GM19372 (cell line): ENCODE data around the gene EEF1A2.
"Not testable (repeated sequence)": the region's sequence is repeated elsewhere in the genome, so short reads cannot be mapped to it uniquely, and the experiment has no call there.

Source experiments
- ATAC-seq: cut with Tn5 transposase; IDR thresholded peaks from one replicate; pipeline ENCODE4 v1.9.1; 2021; ENCODE audit warnings: mild to moderate bottlenecking, low read depth, moderate library complexity; ENCODE audit not compliant: unreplicated experiment

EEF1A2 gene

DNA sequence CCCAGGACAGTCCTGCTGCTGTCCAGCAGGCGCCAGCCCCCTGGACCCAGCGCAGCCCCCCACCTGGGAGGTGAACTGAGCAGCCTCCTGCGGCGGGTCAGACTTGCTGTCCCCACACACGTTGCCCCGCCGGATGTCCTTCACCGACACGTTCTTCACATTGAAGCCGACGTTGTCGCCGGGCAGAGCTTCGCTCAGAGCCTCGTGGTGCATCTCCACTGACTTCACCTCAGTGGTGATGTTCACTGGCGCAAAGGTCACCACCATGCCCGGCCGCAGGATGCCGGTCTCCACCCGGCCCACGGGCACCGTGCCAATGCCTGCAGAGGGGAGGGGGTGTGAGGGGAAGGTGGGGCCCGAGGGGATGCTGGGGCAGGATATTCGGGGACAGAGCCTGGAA is 8.5 kb downstream of the EEF1A2 start:
- ATAC-seq, result no peak

GRCh38 chr20:63488315-63489251 is 10.3 kb downstream of the EEF1A2 start:
- no peak for ATAC-seq

GRCh38 chr20:63487781-63488241 is 11.1 kb downstream of the EEF1A2 start:
- ATAC-seq, result no peak

DNA sequence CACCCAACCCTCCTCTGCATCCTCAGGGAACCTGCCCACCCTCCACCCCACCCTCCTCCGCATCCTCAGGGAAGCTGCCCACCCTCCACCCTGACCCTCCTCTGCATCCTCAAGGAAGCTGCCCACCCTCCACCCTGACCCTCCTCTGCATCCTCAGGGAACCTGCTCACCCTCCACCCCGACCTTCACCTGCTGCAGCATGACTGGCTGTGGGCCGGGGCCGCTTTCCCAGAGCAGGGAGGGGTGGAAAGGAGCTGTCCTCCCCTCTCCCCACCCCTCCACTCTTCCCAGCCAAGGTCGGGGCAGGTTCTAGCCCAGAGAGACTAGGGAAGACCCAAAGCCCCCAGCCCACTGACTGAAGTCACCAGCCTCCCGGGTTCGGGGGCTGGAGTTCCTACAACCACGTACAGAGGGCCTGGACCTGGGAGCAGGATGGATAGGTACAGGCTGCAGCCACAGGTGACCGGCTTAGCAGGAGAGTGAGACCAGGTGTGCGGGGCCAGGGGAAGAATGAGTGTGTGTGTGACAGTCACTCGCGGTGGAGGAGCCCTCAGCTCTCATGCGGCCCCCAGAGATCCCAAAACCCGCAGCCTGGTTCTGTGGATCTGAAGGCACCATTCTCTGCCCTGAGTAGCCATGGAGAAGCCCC is 11.6 kb downstream of the EEF1A2 start:
- no peak for ATAC-seq

DNA sequence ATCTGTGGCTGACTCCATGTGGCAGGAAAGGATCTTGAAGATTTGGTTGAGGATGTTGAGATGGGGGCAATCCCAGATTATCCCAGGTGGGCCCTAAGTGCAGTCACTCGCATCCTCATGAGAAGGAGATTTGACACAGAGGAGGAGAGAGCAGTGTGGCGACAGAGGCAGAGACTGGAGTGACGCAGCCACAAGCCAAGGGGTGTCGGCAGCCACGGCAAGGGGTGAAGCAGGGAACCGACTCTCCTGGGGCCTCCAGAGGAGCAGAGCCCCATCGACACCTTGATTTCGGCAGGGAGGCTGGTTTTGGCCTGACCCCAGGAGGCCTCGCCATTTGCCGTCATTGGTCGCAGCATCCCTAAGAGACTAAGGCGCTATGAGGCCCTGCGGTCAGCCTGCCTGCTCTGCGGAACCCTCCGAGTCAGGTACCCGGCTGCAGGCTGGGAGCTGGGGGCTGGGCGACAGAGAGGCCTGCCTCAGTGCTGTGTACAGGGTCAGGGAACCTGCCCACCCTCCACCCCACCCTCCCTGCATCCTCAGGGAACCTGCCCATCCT is 12.5 kb downstream of the EEF1A2 start:
- ATAC-seq, result no peak

DNA sequence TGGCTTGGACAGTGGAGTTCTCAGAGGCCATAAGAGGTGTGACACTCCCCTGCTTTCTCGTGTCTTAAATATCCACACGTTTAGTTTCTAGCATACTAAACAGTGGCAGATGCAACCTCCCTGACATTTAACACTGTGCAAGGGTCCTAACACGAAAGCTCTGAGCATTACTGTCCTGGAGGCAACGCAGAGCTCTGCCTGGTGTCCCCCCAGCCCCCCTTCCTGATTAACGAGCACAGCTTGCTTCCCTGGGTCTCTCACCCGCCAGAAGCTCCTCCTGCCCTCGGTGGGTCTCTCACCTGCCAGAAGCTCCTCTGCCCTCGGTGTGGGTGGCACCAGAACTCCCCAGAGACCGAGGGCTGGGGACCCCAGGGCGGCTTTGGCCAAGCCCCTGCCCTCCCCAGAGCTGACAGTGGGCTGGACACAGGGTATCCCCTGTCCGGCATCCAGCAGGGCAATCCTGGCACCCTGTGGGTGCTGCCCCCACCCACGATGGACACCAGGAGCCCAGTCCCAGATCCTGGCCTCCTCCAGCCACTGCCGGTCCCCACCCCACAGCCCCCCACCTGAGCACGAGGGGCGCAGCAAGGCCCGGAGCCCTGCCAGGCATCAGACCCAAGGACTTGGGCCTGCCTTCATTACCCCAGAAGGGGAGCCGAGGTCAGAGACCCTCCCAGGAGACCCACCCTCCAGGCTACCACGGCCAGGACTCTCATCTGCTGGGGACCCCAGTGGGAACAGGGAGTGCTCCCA is 14.1 kb downstream of the EEF1A2 start:
- no peak for ATAC-seq

DNA sequence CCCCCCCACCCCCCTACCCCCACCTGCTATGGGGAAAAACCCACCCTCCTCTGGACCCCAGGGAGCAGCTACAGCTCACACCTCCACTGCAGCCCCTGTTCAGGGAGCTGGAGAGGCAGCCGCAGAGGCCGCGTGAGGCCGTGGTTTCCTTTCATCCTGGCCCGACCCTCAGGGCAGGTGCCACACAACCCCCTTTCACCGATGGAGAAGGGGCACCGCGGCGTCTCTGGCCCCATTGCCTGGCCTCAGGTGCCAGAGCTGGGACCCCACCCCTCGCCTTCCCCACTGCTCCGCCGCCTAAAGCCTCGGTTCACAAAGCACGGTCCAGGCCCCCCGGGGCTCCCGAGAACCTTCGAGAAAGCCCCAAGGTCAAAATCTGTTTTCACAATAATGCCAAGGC is 14.6 kb downstream of the EEF1A2 start:
- ATAC-seq, result no peak

DNA sequence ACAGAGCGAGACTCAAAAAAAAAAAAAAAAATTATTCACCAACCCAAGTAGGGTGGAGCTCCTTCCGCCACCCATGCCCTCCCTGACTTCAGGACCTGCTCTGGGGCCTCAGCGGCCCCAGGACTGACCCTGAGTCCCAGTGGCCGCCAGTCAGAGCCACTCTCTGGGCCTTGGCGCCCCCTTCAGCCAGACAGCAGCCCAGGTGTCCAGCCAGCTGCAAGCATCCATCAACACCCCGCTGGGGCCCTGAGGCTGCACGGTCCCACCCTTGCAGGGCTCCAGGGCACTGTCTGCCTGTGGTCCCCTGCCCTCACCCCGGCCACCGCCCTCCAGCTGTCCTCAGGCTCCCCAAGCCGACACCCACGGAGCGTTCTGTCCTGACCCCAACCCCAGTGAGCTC is 15.0 kb downstream of the EEF1A2 start:
- no peak for ATAC-seq

- no peak for ATAC-seq
Measured at GRCh38 chr20:63482021-63482587, 16.8 kb downstream of the EEF1A2 start.

- no peak for ATAC-seq
Measured at GRCh38 chr20:63481503-63481902, 17.4 kb downstream of the EEF1A2 start.

GRCh38 chr20:63479695-63480419 is 19.0 kb downstream of the EEF1A2 start:
- ATAC-seq, result not testable (repeated sequence)

- no peak for ATAC-seq
Measured at GRCh38 chr20:63478346-63479302, 20.3 kb downstream of the EEF1A2 start.

- no peak for ATAC-seq
Measured at GRCh38 chr20:63477944-63478343, 20.9 kb downstream of the EEF1A2 start.

DNA sequence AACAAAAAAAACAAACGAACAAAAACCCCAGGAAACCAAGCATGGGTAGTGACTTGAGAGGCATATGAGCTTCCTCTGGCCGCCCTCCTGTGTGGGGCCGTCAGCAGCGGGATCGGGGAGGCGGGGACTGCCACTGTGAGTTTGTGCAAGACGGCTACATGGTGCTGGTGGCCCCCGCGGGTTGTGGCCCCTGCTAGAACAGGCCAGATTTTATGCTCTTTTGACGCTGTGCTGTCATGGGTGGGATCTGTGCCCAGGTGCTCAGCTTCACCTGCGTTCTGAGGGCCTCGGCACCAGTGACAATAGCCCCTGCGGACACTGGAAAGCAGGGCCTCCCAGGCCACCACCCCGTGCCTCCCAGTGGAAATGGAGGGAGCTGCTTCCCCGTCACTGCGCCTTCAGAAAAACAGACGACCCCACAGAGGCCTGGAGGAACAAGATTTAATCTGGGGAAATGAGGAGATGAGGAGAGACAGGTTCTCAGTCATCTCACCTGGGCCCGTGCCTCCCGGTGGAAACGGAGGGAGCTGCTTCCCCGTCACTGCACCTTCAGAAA is 21.7 kb downstream of the EEF1A2 start:
- ATAC-seq, result no peak

- ATAC-seq, result no peak
Measured at GRCh38 chr20:63475209-63475608, 23.7 kb downstream of the EEF1A2 start.

DNA sequence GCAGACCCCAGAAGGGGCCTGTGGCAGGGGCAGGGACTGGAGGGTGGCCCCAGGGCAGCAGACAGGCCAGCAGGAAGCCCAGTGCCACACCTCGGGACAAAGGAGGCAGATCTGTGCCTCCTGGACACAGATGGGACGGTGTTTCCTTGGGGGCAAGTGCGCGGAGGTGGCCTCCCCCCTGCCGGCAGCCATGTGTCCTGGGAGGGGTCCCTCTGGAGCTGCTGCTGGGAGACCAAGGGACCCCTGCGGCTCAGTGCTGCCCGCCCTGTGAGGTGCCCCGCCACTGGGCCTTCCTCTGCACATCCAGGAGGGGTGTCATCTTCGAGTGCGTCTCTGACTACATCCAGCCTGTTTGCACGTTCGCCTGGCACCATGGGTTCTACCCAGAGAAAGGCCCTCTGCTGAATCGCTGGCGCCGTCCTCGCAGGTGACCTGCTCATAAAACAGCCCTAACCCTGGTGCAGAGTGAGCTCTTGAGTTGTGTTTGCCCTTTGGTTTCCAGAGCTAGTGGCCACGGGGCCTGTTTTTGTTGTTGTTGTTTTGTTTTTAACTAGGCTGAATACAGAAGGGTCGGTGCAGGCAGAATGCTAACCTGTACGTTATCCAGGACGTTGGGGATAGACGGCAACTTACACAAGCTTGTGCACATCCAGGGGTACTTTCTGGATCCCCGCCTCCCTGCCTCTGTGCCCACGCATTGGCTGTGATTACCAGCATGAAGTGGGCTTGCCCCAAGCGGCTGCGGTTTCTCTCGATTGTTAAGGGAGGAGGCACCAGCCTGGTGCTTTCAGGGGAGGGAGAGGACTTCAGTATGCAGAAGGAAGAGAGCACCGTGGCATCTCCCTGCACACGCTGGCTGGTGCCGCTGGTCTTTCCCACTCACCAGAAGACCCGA is 25.1 kb downstream of the EEF1A2 start:
- ATAC-seq, result no peak

DNA sequence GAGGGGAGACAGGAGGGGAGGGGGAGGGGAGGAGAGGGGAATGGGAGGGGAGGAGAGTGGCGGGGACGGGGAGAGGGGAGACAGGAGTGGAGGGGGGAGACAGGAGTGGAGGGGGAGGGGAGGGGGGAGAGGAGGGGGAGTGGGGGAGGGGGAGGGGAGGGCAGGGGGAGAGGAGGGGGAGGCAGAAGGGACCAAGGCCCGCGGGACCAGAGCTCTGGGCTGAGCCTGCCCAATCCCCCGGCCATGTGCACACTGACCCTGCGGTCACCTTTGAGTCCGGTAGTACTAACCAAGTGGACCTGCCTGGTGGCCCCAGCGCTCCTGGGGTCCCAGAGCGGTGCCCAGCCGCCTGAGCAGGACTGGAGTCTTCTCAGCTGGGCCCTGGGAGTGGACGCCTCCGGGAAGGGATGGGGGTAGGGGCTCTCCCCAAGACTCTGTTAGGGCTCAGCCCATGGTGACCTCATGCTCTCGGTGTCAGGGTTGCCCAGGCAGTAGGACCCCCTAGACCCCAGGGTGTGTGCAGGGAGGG is 26.0 kb downstream of the EEF1A2 start:
- ATAC-seq, result no peak
